Panc1 (cell line): ENCODE results near the gene PRKAR2B. TPM values are rescaled to one million over a fixed set of nuclear protein-coding genes. Genes with fewer than 3 reads are reported as not detected.

Experiments used
- ATAC-seq: fragments of 200-7000 bp; cut with Tn5 transposase; 2 replicates; pipeline ENCODE4 v1.9.1; 2020; ENCODE audit warnings: mild to moderate bottlenecking, moderate library complexity
- BruUV-seq: library from RNA; stranded (reverse); fragments of 400-500 nt; replicated peaks from 2 replicates; lab custom pipeline; 2021; lab: Mats Ljungman, UMichigan
- CTCF ChIA-PET: fragments of 300-600 bp; sonication (Branson Sonifier 250); formaldehyde crosslinking; loops from one replicate; lab custom pipeline; 2022; ENCODE audit warnings: antibody characterized with exemption; lab: Charles Lee
- POLR2A ChIA-PET: fragments of 300-600 bp; sonication (Branson Sonifier 250); formaldehyde crosslinking; loops from one replicate; lab custom pipeline; 2022; ENCODE audit warnings: antibody characterized with exemption; lab: Charles Lee
- DNase-seq: peaks from one replicate; pipeline ENCODE4 v3.0.0-alpha.2; 2010; ENCODE audit warnings: low read depth, low spot score
- H3K27ac ChIP-seq: 2 replicates; pipeline ENCODE4 v1.5.1; 2011; ENCODE audit warnings: mild to moderate bottlenecking, low read length, inconsistent platforms
- H3K27me3 ChIP-seq: fragments of 200-500 bp; sonication (Bioruptor generic); 2 replicates; pipeline ENCODE4 v1.6.0; 2014; ENCODE audit warnings: low read length, inconsistent platforms; ENCODE audit not compliant: control insufficient read depth, insufficient read depth
- H3K36me3 ChIP-seq: fragments of 200-500 bp; sonication (Bioruptor generic); 2 replicates; pipeline ENCODE4 v1.5.1; 2014; ENCODE audit warnings: inconsistent platforms, mild to moderate bottlenecking, low read length, moderate library complexity; ENCODE audit not compliant: control insufficient read depth, insufficient read depth
- H3K4me1 ChIP-seq: 2 replicates; pipeline ENCODE4 v1.5.1; 2011; ENCODE audit warnings: inconsistent platforms, mild to moderate bottlenecking, low read length, moderate library complexity; ENCODE audit not compliant: control insufficient read depth, insufficient read depth
- H3K4me3 ChIP-seq, 2 experiments: 2 replicates each; pipeline ENCODE4 v1.5.1; 2011 to 2012; ENCODE audit warnings: low read depth in 2 of 2, low read length in 2 of 2, mild to moderate bottlenecking in 2 of 2, inconsistent platforms in 1 of 2, moderate library complexity in 1 of 2
- H3K9me3 ChIP-seq: fragments of 200-500 bp; sonication (Bioruptor generic); 2 replicates; pipeline ENCODE4 v1.5.1; 2014; ENCODE audit warnings: low read depth, mild to moderate bottlenecking, inconsistent platforms, low read length, moderate library complexity; ENCODE audit not compliant: control insufficient read depth, insufficient read depth
- CTCF ChIP-seq: fragments of 450-650 bp; IDR thresholded peaks from 2 replicates; pipeline ENCODE4 v1.5.1; 2017; ENCODE audit warnings: mild to moderate bottlenecking
- POLR2AphosphoS5 ChIP-seq: IDR thresholded peaks from 2 replicates; pipeline ENCODE4 v1.6.1; 2012; ENCODE audit warnings: mild to moderate bottlenecking, low read depth, low read length, moderate library complexity
- REST ChIP-seq, 2 experiments: IDR thresholded peaks; 2 replicates each; pipeline ENCODE4 v1.6.1; 2011 to 2012; ENCODE audit warnings: low read depth in 2 of 2, control low read depth in 1 of 2, low read length in 1 of 2, mild to moderate bottlenecking in 1 of 2, moderate library complexity in 1 of 2; ENCODE audit not compliant: insufficient read depth in 1 of 2
- SIN3A ChIP-seq: IDR thresholded peaks from 2 replicates; pipeline ENCODE4 v1.6.1; 2012; ENCODE audit warnings: low read depth, mild to moderate bottlenecking, low read length, moderate library complexity, borderline replicate concordance; ENCODE audit not compliant: insufficient read depth
- TCF7L2 ChIP-seq: IDR thresholded peaks from 2 replicates; pipeline ENCODE4 v1.6.1; 2011; ENCODE audit warnings: mild to moderate bottlenecking, low read depth, low read length, inconsistent platforms
- in situ Hi-C: cut with HindIII; loops from 2 replicates; pipeline ENCODE4 v1.10.0; 2016; ENCODE audit warnings: low sequenced_read_pairs, low pct_unique_long_range_greater_than_20kb
- intact Hi-C: fragments of 100-400 bp; cut with micrococcal nuclease; formaldehyde crosslinking; loops from one replicate; pipeline ENCODE4 v1.10.0; 2022; ENCODE audit not compliant: unreplicated experiment
- total RNA-seq: library from RNA; stranded (reverse); gene quantifications from one replicate; pipeline ENCODE4 v1.2.1, GENCODE V29; 2021; ENCODE audit not compliant: unreplicated experiment

PRKAR2B gene
- total RNA-seq, 1 experiment from 2014 or later: 0.51 TPM

GRCh38 chr7:107104801-107105200 is 60.3 kb downstream of the PRKAR2B start:
- no peak overlapping the region for H3K4me3 ChIP-seq
- in situ Hi-C loops (no loop called here), intact Hi-C loops (no loop called here)
- H3K27me3 ChIP-seq: no peaks in the 10 kb centered on the region
- H3K27ac ChIP-seq: no peak overlapping the region
- H3K36me3 ChIP-seq: no peaks in the 10 kb centered on the region
- POLR2A ChIA-PET: no interaction called here
- no peaks in the 10 kb centered on the region for H3K9me3 ChIP-seq
- CTCF ChIA-PET: no interaction called here
- no peak for TF ChIP-seq REST (IDR thresholded peaks at IDR 0.05; ENCODE audit: insufficient read depth in 1 of 2, low read depth in 2 of 2, low read length in 1 of 2)
- TF ChIP-seq TCF7L2: no peak
- TF ChIP-seq CTCF: no peak
- no peak for TF ChIP-seq POLR2AphosphoS5
- TF ChIP-seq SIN3A: no peak
- no TSS peak for BruUV-seq
- ATAC-seq (no peak), DNase-seq (no peak)
- H3K4me1 ChIP-seq: no peaks in the 10 kb centered on the region

GRCh38 chr7:107105591-107106245 is 61.2 kb downstream of the PRKAR2B start:
- Histone ChIP-seq H3K27me3 (no peaks in the 10 kb centered on the region), H3K4me3 (no peak overlapping the region), H3K27ac (no peak overlapping the region), H3K9me3 (no peaks in the 10 kb centered on the region), H3K36me3 (no peaks in the 10 kb centered on the region), H3K4me1 (no peaks in the 10 kb centered on the region)
- ChIA-PET POLR2A (no interaction called here), CTCF (no interaction called here)
- intact Hi-C loops (no loop called here), in situ Hi-C loops (no loop called here)
- DNase-seq (no peak), ATAC-seq (no peak)
- BruUV-seq: no TSS peak
- TF ChIP-seq REST (IDR thresholded peaks at IDR 0.05; ENCODE audit: insufficient read depth in 1 of 2, low read depth in 2 of 2, low read length in 1 of 2): no peak
- no peak for TF ChIP-seq SIN3A
- TF ChIP-seq POLR2AphosphoS5: no peak
- TF ChIP-seq CTCF: no peak
- no peak for TF ChIP-seq TCF7L2
